ENCODE results near the gene MTO1. TPM values are rescaled to one million over a fixed set of nuclear protein-coding genes. Genes with fewer than 3 reads are reported as not detected.

MTO1 gene
- total RNA-seq, 1 experiment from 2014 or later = 32.4 TPM

DNA sequence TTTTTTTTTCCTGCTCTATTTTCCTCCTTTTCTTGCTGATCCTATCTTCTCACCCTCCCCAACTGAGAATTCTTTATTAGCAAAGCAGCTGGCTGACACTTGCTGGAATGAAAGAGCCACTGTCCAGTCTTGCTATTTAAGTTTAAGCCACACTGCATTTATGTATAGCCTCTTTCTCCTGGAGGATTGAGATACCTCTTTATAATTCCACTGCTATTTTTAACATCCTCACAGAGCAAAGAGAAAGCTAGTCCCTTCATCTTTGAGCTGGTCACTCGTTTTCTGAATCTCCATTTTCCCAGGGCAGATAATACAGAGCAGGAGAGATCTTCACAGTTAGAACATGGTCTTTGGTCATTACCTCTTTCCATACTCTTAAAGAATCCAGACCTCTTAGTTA, 95.3 kb downstream of the MTO1 start (continued):
- TF ChIP-seq, protein P1, sequence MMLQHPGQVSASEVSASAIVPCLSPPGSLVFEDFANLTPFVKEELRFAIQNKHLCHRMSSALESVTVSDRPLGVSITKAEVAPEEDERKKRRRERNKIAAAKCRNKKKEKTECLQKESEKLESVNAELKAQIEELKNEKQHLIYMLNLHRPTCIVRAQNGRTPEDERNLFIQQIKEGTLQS (CRISPR knock-in tag; conservative IDR thresholded peaks at IDR 0.05) = no peak
- TF ChIP-seq ZNF416 (CRISPR knock-in tag; IDR thresholded peaks at IDR 0.05) = no peak
- no peak for TF ChIP-seq EMX1 (CRISPR knock-in tag; IDR thresholded peaks at IDR 0.05)

Other genes starting within 250 kb of the MTO1 start
- gene KHDC1L, start 236.2 kb upstream of the MTO1 start, total RNA-seq (2021) = 0.28 TPM in 1 of 3 replicates, not detected in the others
- gene KHDC1, start 198.5 kb upstream of the MTO1 start, total RNA-seq (2021) = 7.3 to 8.9 TPM (median 7.7 TPM) in 3 replicates
- gene DPPA5, start 107.5 kb upstream of the MTO1 start, total RNA-seq (2021) = 5.5 to 7.6 TPM (median 6.7 TPM) in 3 replicates
- 0.23 to 0.57 TPM in 2 of 3 replicates, not detected in the other for gene KHDC3L, start 99.1 kb upstream of the MTO1 start, total RNA-seq (2021)
- gene OOEP, start 91.8 kb upstream of the MTO1 start, total RNA-seq (2021) = 0.87 to 1.1 TPM (median 0.89 TPM) in 3 replicates
- gene DDX43, start 66.9 kb upstream of the MTO1 start, total RNA-seq (2021) = 0.39 to 0.68 TPM (median 0.60 TPM) in 3 replicates
- 5.6 to 6.4 TPM (median 5.7 TPM) in 3 replicates for gene CGAS, start 9.4 kb upstream of the MTO1 start, total RNA-seq (2021)
- 11,564 to 13,111 TPM (median 12,917 TPM) in 3 replicates for gene EEF1A1, start 59.3 kb downstream of the MTO1 start, total RNA-seq (2021)
- gene SLC17A5, start 192.3 kb downstream of the MTO1 start, total RNA-seq (2021) = 8.6 to 9.3 TPM (median 8.9 TPM) in 3 replicates
- gene CD109, start 234.5 kb downstream of the MTO1 start, total RNA-seq (2021) = 3.5 to 4.5 TPM (median 4.0 TPM) in 3 replicates

Measured in WTC11 (cell line).